Thyroid gland (tissue), 4 donors: Measurements from ENCODE around the gene ACKR4. TPM values are rescaled to one million over a fixed set of nuclear protein-coding genes. Genes with fewer than 3 reads are reported as not detected.

ENCODE experiments used
- DNase-seq, 2 donors: peaks; one replicate each; pipeline ENCODE4 v3.0.0-alpha.2; 2019
- H3K27ac ChIP-seq, 3 donors: fragments of 200-600 bp; sonication (generic); 1 replicate in 2 of 3; 2 replicates in 1 of 3; pipeline ENCODE4 v1.5.1; 2016 to 2019; ENCODE audit warnings: mild to moderate bottlenecking in 1 of 3, moderate library complexity in 1 of 3
- H3K27me3 ChIP-seq: fragments of 200-600 bp; sonication (generic); one replicate; pipeline ENCODE4 v1.5.1; 2019
- H3K36me3 ChIP-seq, 2 donors: fragments of 200-600 bp; sonication (generic); one replicate each; pipeline ENCODE4 v1.5.1; 2016 to 2019
- H3K4me1 ChIP-seq, 2 donors: fragments of 200-600 bp; sonication (generic); one replicate each; pipeline ENCODE4 v1.5.1; 2017 to 2019
- H3K4me3 ChIP-seq, 3 donors: fragments of 200-600 bp; sonication (generic); replicated peaks in 1 of 3; 1 replicate in 2 of 3; 2 replicates in 1 of 3; pipeline ENCODE4 v1.5.1; 2016; ENCODE audit warnings: mild to moderate bottlenecking in 1 of 3
- H3K9me3 ChIP-seq: fragments of 200-600 bp; sonication (generic); one replicate; pipeline ENCODE4 v1.5.1; 2017
- POLR2A ChIP-seq, 2 donors: fragments of 450-650 bp; IDR thresholded peaks; one replicate each; pipeline ENCODE4 v1.6.1; 2017; ENCODE audit warnings: antibody characterized with exemption in 2 of 2, mild to moderate bottlenecking in 2 of 2, moderate library complexity in 1 of 2
- WGBS, 2 donors: methylation state at CpG; one replicate each; pipeline ENCODE4 v1.1.5; 2017; 5-methylcytosine and 5-hydroxymethylcytosine counted together
- intact Hi-C: fragments of 100-400 bp; cut with DNase I; formaldehyde crosslinking; loops from one replicate; pipeline ENCODE4 v1.15.1; 2023
- total RNA-seq, 4 donors: library from RNA; depleted of rRNA; stranded (reverse); fragments of >200 nt; gene quantifications; one replicate each; pipeline ENCODE4 v1.2.3, GENCODE V29; 2016
- TF ChIP-seq, protein P1 (sequence below), 6 experiments: fragments of 200-600 bp in 3 of 6; fragments of 450-650 bp in 3 of 6; sonication (generic) in 3 of 6; IDR thresholded peaks; one replicate each; pipeline ENCODE4 v1.5.1; 2016 to 2019; ENCODE audit warnings: antibody characterized with exemption in 6 of 6, mild to moderate bottlenecking in 2 of 6, inconsistent platforms in 1 of 6, moderate library complexity in 1 of 6

Gene ACKR4
- total RNA-seq, 4 donors from 2014 or later = 1.8 to 4.6 (median 2.1) TPM; not detected in 1

- intact Hi-C loops = no loop called here
- Histone ChIP-seq H3K36me3 (no peaks in the 10 kb centered on the region), H3K9me3 (no peaks in the 10 kb centered on the region), H3K27me3 (no peaks in the 10 kb centered on the region), H3K27ac (no peak overlapping the region), H3K4me3 (no peak overlapping the region), H3K4me1 (peaks cover 9% of the 10 kb centered on the region in 2 donors)
- no peak for TF ChIP-seq POLR2A (IDR thresholded peaks at IDR 0.05)
- TF ChIP-seq, protein P1, sequence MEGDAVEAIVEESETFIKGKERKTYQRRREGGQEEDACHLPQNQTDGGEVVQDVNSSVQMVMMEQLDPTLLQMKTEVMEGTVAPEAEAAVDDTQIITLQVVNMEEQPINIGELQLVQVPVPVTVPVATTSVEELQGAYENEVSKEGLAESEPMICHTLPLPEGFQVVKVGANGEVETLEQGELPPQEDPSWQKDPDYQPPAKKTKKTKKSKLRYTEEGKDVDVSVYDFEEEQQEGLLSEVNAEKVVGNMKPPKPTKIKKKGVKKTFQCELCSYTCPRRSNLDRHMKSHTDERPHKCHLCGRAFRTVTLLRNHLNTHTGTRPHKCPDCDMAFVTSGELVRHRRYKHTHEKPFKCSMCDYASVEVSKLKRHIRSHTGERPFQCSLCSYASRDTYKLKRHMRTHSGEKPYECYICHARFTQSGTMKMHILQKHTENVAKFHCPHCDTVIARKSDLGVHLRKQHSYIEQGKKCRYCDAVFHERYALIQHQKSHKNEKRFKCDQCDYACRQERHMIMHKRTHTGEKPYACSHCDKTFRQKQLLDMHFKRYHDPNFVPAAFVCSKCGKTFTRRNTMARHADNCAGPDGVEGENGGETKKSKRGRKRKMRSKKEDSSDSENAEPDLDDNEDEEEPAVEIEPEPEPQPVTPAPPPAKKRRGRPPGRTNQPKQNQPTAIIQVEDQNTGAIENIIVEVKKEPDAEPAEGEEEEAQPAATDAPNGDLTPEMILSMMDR (IDR thresholded peaks at IDR 0.05) = no peak
- 97% methylated on average over 7 of the region's 7 CpGs for WGBS, 2 donors
- DNase-seq = no peak
Measured at GRCh38 chr3:132624790-132625189, 27.7 kb downstream of the ACKR4 start.

DNA sequence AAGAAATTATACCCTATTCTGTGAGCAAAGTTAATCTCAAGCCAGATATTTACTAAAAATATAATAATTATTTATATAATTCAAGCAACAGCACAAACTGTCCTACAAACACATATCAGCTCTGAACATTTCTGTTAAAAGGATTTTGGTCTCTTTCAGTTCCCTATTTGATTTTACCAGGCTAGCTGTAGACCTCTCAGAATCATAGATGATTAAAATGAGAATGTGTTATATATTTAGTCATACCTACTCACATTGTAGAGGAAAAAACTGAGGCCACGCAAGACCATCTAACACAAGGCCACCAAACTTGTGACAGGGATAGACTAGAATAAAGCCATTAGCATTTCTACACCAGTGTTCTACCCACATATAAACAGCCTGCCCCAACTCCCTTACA lies 28.5 kb downstream of the ACKR4 start:
- no peaks in the 10 kb centered on the region for H3K36me3 ChIP-seq
- intact Hi-C loops = no loop called here
- TF ChIP-seq POLR2A (IDR thresholded peaks at IDR 0.05) = no peak
- TF ChIP-seq, protein P1 (IDR thresholded peaks at IDR 0.05) = no peak
- no peak for DNase-seq
- 94 to 97% methylated on average over 1 of the region's 1 CpG for WGBS, 2 donors
- no peak overlapping the region for H3K4me3 ChIP-seq
- no peak overlapping the region for H3K27ac ChIP-seq
- H3K27me3 ChIP-seq = no peaks in the 10 kb centered on the region
- no peaks in the 10 kb centered on the region for H3K9me3 ChIP-seq
- H3K4me1 ChIP-seq = peaks cover 9% of the 10 kb centered on the region in 2 donors

- Histone ChIP-seq H3K4me3 (no peak overlapping the region), H3K27ac (no peak overlapping the region), H3K36me3 (no peaks in the 10 kb centered on the region), H3K9me3 (no peaks in the 10 kb centered on the region), H3K4me1 (peaks cover 9% of the 10 kb centered on the region in 2 donors), H3K27me3 (no peaks in the 10 kb centered on the region)
- 95 to 96% methylated on average over 6 of the region's 6 CpGs for WGBS, 2 donors
- DNase-seq = no peak
- intact Hi-C loops = no loop called here
- TF ChIP-seq POLR2A (IDR thresholded peaks at IDR 0.05) = no peak
- TF ChIP-seq, protein P1 (IDR thresholded peaks at IDR 0.05) = no peak
Measured at GRCh38 chr3:132626955-132627354, 29.9 kb downstream of the ACKR4 start.

- Histone ChIP-seq H3K27ac (no peak overlapping the region), H3K27me3 (no peaks in the 10 kb centered on the region), H3K9me3 (no peaks in the 10 kb centered on the region), H3K36me3 (no peaks in the 10 kb centered on the region), H3K4me1 (peaks cover 9% of the 10 kb centered on the region in 2 donors), H3K4me3 (no peak overlapping the region)
- WGBS, 2 donors = 80 to 82% methylated on average over 2 of the region's 2 CpGs
- no peak for DNase-seq
- intact Hi-C loops = no loop called here
- TF ChIP-seq, protein P1 (IDR thresholded peaks at IDR 0.05) = no peak
- no peak for TF ChIP-seq POLR2A (IDR thresholded peaks at IDR 0.05)
Measured at GRCh38 chr3:132628157-132628556, 31.1 kb downstream of the ACKR4 start.

DNA sequence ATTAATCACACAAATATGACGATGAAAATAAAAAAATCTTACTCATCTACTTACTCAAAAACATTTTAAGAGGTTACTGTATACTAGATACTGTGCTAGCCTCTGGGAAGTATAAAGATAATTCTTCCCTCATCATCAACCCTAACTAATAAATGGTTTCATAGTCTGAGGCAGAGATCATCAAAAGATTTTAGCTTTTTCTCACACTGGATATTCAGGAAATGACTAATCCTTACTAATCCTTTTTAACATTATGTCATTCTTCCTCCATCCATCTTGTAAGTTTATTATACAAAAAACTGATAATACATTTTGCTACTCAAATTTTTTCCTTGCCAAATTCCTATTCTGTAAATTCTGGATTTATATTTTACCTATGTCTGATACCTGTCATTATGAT lies 32.9 kb downstream of the ACKR4 start:
- no peak for DNase-seq
- 84 to 92% methylated on average over 1 of the region's 1 CpG for WGBS, 2 donors
- H3K27ac ChIP-seq = no peak overlapping the region
- no peak overlapping the region for H3K4me3 ChIP-seq
- intact Hi-C loops = no loop called here
- peaks cover 9% of the 10 kb centered on the region in 2 donors for H3K4me1 ChIP-seq
- no peaks in the 10 kb centered on the region for H3K36me3 ChIP-seq
- no peak for TF ChIP-seq POLR2A (IDR thresholded peaks at IDR 0.05)
- TF ChIP-seq, protein P1 (IDR thresholded peaks at IDR 0.05) = no peak
- no peaks in the 10 kb centered on the region for H3K27me3 ChIP-seq
- H3K9me3 ChIP-seq = no peaks in the 10 kb centered on the region
